IgD-negative memory B cell (primary cell): ENCODE results near the gene EXOC2. TPM values are rescaled to one million over a fixed set of nuclear protein-coding genes. Genes with fewer than 3 reads are reported as not detected.

Experiments
- H3K27ac Mint-ChIP-seq, 3 donors: one replicate each; pipeline ENCODE4 v1.8.0; 2020 to 2022; ENCODE audit warnings: mild to moderate bottlenecking in 3 of 3, mixed read lengths in 3 of 3, moderate library complexity in 1 of 3
- H3K27me3 Mint-ChIP-seq: one replicate; pipeline ENCODE4 v1.8.0; 2021; ENCODE audit warnings: mixed read lengths
- H3K36me3 Mint-ChIP-seq: one replicate; pipeline ENCODE4 v1.8.0; 2020; ENCODE audit warnings: mild to moderate bottlenecking, mixed read lengths
- H3K4me1 Mint-ChIP-seq, 3 donors: one replicate each; pipeline ENCODE4 v1.8.0; 2020 to 2022; ENCODE audit warnings: mixed read lengths in 3 of 3, mild to moderate bottlenecking in 1 of 3
- H3K4me3 Mint-ChIP-seq, 4 donors: one replicate each; pipeline ENCODE4 v1.8.0; 2020 to 2022; ENCODE audit warnings: mild to moderate bottlenecking in 4 of 4, mixed read lengths in 4 of 4, moderate library complexity in 3 of 4
- H3K9me3 Mint-ChIP-seq, 3 donors: one replicate each; pipeline ENCODE4 v1.8.0; 2020 to 2021; ENCODE audit warnings: mixed read lengths in 3 of 3, mild to moderate bottlenecking in 1 of 3
- polyA plus RNA-seq: library from polyadenylated mRNA; unstranded; fragments of 300-500 nt; fragmentation: Illumina TruSeq; gene quantifications from one replicate; pipeline ENCODE4 v1.2.3, GENCODE V29; 2021

EXOC2 gene
- polyA plus RNA-seq, 1 donor from 2014 or later = 26.3 TPM

DNA sequence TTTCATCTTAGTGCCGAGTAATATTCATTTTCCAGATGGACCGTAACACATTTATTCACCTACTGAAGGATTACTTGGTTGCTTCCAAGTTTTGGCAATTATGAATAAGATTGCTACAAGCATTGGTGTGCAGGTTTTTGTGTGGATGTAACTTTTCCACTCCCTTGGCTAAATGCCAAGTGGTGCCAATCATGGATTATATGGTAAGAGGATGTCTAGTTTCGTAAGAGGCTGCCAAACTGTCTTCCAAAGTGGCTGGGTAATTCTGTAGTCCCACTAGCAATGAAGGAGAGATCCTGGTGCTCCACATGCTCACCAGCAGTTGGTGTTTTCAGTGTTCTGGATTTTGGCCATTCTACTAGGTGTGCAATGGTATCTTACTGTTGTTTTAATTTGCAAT, 184.3 kb downstream of the EXOC2 start:
- H3K4me3 Mint-ChIP-seq = no peak overlapping the region

DNA sequence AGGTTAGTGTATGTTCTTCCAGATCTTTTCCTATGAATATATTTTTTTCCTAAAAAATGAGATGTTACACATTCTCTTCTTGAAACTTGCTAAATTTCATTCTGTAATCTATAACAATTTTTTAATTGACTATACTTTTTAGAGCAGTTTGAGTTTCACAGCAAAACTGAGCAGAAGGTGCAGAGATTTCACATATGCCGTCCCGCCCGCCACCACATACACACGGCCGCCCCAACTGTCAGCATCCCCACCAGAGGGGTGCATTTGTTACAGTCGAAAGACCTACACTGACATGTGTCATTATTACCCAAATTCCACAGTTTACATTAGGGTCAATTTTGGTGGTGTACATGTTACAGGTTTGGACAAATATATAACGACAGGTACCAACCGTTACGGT, 184.9 kb downstream of the EXOC2 start:
- peaks cover 9% of the 10 kb centered on the region for H3K36me3 Mint-ChIP-seq
- H3K4me3 Mint-ChIP-seq = no peak overlapping the region
- H3K27ac Mint-ChIP-seq = peak overlapping the region in 1 of 3 donors; percentile 7
- H3K4me1 Mint-ChIP-seq = peaks cover 19 to 33% (median 25%) of the 10 kb centered on the region in 3 donors
- no peaks in the 10 kb centered on the region for H3K9me3 Mint-ChIP-seq
- H3K27me3 Mint-ChIP-seq = no peaks in the 10 kb centered on the region

More for the DNA sequence above, 184.3 kb downstream of the EXOC2 start:
- Mint-ChIP-seq H3K4me1 (peaks cover 16 to 31% (median 25%) of the 10 kb centered on the region in 3 donors), H3K36me3 (peaks cover 10% of the 10 kb centered on the region), H3K27ac (peak overlapping the region in 1 of 3 donors; percentile 7), H3K9me3 (no peaks in the 10 kb centered on the region), H3K27me3 (no peaks in the 10 kb centered on the region)

DNA sequence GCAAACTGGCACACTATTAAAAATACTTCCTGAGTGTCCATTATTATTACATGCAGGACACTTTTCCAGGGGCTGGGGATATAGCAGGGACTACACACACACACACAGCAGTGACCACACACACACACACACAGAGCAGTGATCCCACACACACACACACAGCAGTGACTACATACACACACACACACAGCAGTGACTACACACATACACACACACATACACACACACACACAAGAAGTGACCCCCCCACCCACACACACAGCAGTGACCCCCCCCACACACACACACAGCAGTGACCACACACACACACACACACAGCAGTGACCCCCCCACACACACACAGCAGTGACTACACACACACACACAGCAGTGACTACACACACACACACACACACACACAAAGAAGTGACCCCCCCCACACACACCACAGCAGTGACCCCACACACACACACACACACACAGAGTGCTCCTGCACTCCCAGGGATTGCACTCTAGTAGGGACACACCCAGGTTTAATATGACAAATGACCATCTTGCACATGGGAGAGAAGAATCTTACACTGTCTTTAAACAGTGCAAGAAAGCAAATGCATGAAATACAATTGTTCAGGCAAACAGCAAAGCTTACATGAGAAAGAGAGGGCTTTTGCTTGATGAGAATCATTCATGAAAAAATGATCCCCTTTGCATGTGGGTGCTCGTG, 185.9 kb downstream of the EXOC2 start:
- Mint-ChIP-seq H3K27me3 (peaks cover 1% of the 10 kb centered on the region), H3K27ac (no peak overlapping the region), H3K9me3 (no peaks in the 10 kb centered on the region), H3K4me3 (no peak overlapping the region), H3K36me3 (peaks cover 9% of the 10 kb centered on the region), H3K4me1 (peaks cover 28 to 41% (median 32%) of the 10 kb centered on the region in 3 donors)

DNA sequence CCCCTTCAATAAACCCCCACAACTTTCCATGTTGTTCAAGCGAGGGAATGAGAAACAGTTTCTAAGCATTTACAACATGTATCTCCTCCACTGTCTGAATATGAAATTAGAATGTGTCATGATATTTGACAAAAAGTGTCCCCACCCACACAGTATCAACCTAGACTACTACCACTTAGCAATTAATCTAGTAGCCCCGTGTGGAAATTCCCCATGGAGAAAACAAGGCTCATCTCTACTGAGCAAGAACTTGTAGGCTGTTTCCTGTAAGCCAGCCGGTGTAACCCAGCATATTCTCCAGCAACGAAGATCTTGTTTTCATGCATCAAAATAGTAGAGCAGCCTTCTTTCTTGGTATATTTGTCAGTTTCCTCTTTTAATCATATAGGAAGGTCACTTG, 186.4 kb downstream of the EXOC2 start:
- no peaks in the 10 kb centered on the region for H3K9me3 Mint-ChIP-seq
- H3K36me3 Mint-ChIP-seq = peaks cover 6% of the 10 kb centered on the region
- H3K27ac Mint-ChIP-seq = no peak overlapping the region
- H3K4me3 Mint-ChIP-seq = peak overlapping the region in 1 of 4 donors; percentile 54
- H3K4me1 Mint-ChIP-seq = peaks cover 34 to 43% (median 34%) of the 10 kb centered on the region in 3 donors
- peaks cover 1% of the 10 kb centered on the region for H3K27me3 Mint-ChIP-seq

DNA sequence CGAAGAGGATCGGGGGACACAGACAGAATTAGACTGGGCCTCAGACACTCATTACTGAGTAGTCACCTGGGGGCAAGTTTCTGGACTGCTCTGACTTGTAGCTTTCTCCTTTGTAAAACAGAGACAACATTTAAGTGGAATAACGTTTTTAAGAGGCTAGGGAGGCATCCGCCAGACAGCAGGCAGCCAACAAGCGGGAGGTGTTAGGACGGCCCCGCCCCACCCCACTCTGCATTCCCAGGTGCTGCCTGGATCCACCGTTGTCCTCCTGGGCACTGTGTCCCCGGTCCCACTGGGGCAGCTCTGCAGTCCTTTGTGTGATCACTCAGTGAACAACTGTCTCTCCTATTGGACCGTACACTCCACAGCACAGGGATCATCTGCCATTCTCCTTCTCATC, 187.6 kb downstream of the EXOC2 start:
- Mint-ChIP-seq H3K4me1 (peaks cover 38 to 45% (median 39%) of the 10 kb centered on the region in 3 donors), H3K4me3 (no peak overlapping the region), H3K27me3 (peaks cover 1% of the 10 kb centered on the region), H3K36me3 (peaks cover 6% of the 10 kb centered on the region), H3K9me3 (no peaks in the 10 kb centered on the region), H3K27ac (peak overlapping the region in 2 of 3 donors; percentile 13 to 30)

GRCh38 chr6:504446-504980, 188.4 kb downstream of the EXOC2 start:
- no peak overlapping the region for H3K4me3 Mint-ChIP-seq
- H3K36me3 Mint-ChIP-seq = peaks cover 3% of the 10 kb centered on the region
- peaks cover 1% of the 10 kb centered on the region for H3K27me3 Mint-ChIP-seq
- peaks cover 38 to 47% (median 45%) of the 10 kb centered on the region in 3 donors for H3K4me1 Mint-ChIP-seq
- H3K27ac Mint-ChIP-seq = no peak overlapping the region
- no peaks in the 10 kb centered on the region for H3K9me3 Mint-ChIP-seq

- Mint-ChIP-seq H3K4me1 (peaks cover 45 to 51% (median 47%) of the 10 kb centered on the region in 3 donors), H3K4me3 (no peak overlapping the region), H3K9me3 (no peaks in the 10 kb centered on the region)
These were observed 189.2 kb downstream of the EXOC2 start for GRCh38 chr6:503610-504362.

GRCh38 chr6:502761-503160, 190.2 kb downstream of the EXOC2 start:
- Mint-ChIP-seq H3K27me3 (peaks cover 1% of the 10 kb centered on the region), H3K27ac (peak overlapping the region; percentile 7 to 73 (median 63)), H3K4me1 (peaks cover 49 to 57% (median 49%) of the 10 kb centered on the region in 3 donors), H3K4me3 (peak overlapping the region in 2 of 4 donors; percentile 32 to 90), H3K36me3 (peaks cover 3% of the 10 kb centered on the region), H3K9me3 (no peaks in the 10 kb centered on the region)

More at GRCh38 chr6:503610-504362, 189.2 kb downstream of the EXOC2 start:
- Mint-ChIP-seq H3K36me3 (peaks cover 3% of the 10 kb centered on the region), H3K27me3 (peaks cover 1% of the 10 kb centered on the region), H3K27ac (no peak overlapping the region)

- H3K27ac Mint-ChIP-seq = peak overlapping the region; percentile 7 to 73 (median 63)
- H3K4me3 Mint-ChIP-seq = peak overlapping the region; percentile 90 to 99 (median 98)
- H3K36me3 Mint-ChIP-seq = peaks cover 3% of the 10 kb centered on the region
- H3K9me3 Mint-ChIP-seq = no peaks in the 10 kb centered on the region
- peaks cover 46 to 57% (median 46%) of the 10 kb centered on the region in 3 donors for H3K4me1 Mint-ChIP-seq
- peaks cover 1% of the 10 kb centered on the region for H3K27me3 Mint-ChIP-seq
These were observed 190.9 kb downstream of the EXOC2 start for GRCh38 chr6:501891-502601.

GRCh38 chr6:499617-500016, 193.3 kb downstream of the EXOC2 start:
- peak overlapping the region in 1 of 3 donors; percentile 95 for H3K27ac Mint-ChIP-seq
- peaks cover 14% of the 10 kb centered on the region for H3K36me3 Mint-ChIP-seq
- peaks cover 1% of the 10 kb centered on the region for H3K27me3 Mint-ChIP-seq
- H3K4me1 Mint-ChIP-seq = peaks cover 37 to 42% (median 39%) of the 10 kb centered on the region in 3 donors
- H3K4me3 Mint-ChIP-seq = peak overlapping the region in 3 of 4 donors; percentile 8 to 81 (median 75)
- no peaks in the 10 kb centered on the region for H3K9me3 Mint-ChIP-seq

- no peaks in the 10 kb centered on the region for H3K9me3 Mint-ChIP-seq
- H3K27ac Mint-ChIP-seq = peak overlapping the region in 2 of 3 donors; percentile 83 to 95
- H3K4me3 Mint-ChIP-seq = peak overlapping the region in 2 of 4 donors; percentile 75 to 81
- H3K4me1 Mint-ChIP-seq = peaks cover 37 to 42% (median 39%) of the 10 kb centered on the region in 3 donors
- H3K27me3 Mint-ChIP-seq = peaks cover 1% of the 10 kb centered on the region
- peaks cover 17% of the 10 kb centered on the region for H3K36me3 Mint-ChIP-seq
These were observed 194.1 kb downstream of the EXOC2 start for GRCh38 chr6:498795-499231.

DNA sequence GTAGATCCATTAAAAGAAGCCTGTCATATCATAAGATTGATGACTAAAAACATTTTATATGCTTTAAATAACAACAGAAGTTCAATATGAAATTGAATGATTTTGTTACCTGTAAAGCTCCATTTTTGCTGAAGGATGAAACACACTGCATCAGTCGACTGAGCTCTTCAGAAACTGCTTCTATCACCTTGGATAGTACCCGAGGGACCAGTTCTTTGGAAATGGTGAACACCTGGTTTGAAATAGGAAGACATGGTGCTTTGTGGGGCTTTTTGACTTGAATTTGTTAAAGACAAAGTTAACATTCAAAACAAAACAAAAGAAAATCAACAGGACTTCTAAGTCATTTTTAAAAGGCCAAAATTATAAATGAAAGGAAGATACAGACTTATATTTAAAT, 195.7 kb downstream of the EXOC2 start:
- Mint-ChIP-seq H3K4me1 (peaks cover 31% of the 10 kb centered on the region in 3 donors), H3K9me3 (no peaks in the 10 kb centered on the region), H3K27me3 (no peaks in the 10 kb centered on the region), H3K27ac (no peak overlapping the region), H3K36me3 (peaks cover 17% of the 10 kb centered on the region), H3K4me3 (no peak overlapping the region)

- peaks cover 17% of the 10 kb centered on the region for H3K36me3 Mint-ChIP-seq
- H3K27ac Mint-ChIP-seq = no peak overlapping the region
- peaks cover 25 to 31% (median 26%) of the 10 kb centered on the region in 3 donors for H3K4me1 Mint-ChIP-seq
- no peaks in the 10 kb centered on the region for H3K27me3 Mint-ChIP-seq
- no peak overlapping the region for H3K4me3 Mint-ChIP-seq
- no peaks in the 10 kb centered on the region for H3K9me3 Mint-ChIP-seq
These were observed 196.3 kb downstream of the EXOC2 start for GRCh38 chr6:496649-497048.

DNA sequence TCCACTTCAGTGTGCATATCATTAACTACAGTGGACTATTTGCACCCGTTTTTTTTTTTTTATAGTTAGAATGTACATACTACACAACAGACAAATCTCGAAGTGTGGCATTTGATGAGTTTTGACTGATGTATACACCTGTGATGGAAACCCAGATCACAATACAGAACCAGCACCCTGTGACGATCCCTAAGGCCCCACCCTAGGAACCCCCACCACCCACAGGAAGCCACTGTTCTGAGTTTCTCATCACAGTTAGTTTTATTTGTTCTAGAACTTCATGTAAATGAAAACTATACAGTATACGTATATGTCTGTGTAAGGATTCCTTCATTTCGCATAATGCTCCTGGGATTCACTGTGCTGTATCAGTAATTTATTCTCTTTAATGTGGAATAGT, 198.5 kb downstream of the EXOC2 start:
- no peak overlapping the region for H3K27ac Mint-ChIP-seq
- H3K27me3 Mint-ChIP-seq = no peaks in the 10 kb centered on the region
- H3K4me1 Mint-ChIP-seq = peaks cover 28 to 39% (median 32%) of the 10 kb centered on the region in 3 donors
- no peaks in the 10 kb centered on the region for H3K9me3 Mint-ChIP-seq
- peaks cover 17% of the 10 kb centered on the region for H3K36me3 Mint-ChIP-seq
- H3K4me3 Mint-ChIP-seq = no peak overlapping the region
